Heart left ventricle (tissue), 13 donors: ENCODE results near the gene GRAMD1B.

ENCODE experiments used
- POLR2A ChIP-seq, 2 donors: fragments of 450-650 bp; IDR thresholded peaks; one replicate each; pipeline ENCODE4 v1.6.1; 2017; ENCODE audit warnings: antibody characterized with exemption in 2 of 2, mild to moderate bottlenecking in 2 of 2, moderate library complexity in 2 of 2
- TF ChIP-seq, protein P1 (sequence below), 12 donors: fragments of 200-600 bp; sonication (generic) in 4 of 12; IDR thresholded peaks; one replicate each; pipeline versions ENCODE4 v1.5.0 to v1.8.0; 2018 to 2022; ENCODE audit warnings: antibody characterized with exemption in 12 of 12, mild to moderate bottlenecking in 5 of 12
- donor health status: ischemic (EF 13 %, LVEDD 7.1; RV severe dilation, severe dysfunction).
- donor health status: DM: no; HTN: yes; CAD: no.
- donor health status: DM: no; HTN: no; CAD: no.
- donor health status: ischemic (EF 25% LVEDD 6.9; RV normal size, moderate dysfunction).
- donor health status: ischemic (EF 25% LVEDD 5.7; RV mildly dilated, moderate dysfunction).
- donor health status: ischemic (EF 35%, LVEDD 5.7; RV mildly dilated, moderate dysfunction).
- donor health status: nonischemic (EF 11% LVEDD 7.7; RV severe dilation, severe dysfunction).
- donor health status: DM: yes; HTN: yes; CAD: no.
- donor health status: PGD.
- donor health status: ischemic (EF 29% LVEDD 5.4; RV normal size, mild dysfunction).
- donor health status: nonischemic (EF 23%, LVEDD 6.1; RV moderate dilation, normal function).

DNA sequence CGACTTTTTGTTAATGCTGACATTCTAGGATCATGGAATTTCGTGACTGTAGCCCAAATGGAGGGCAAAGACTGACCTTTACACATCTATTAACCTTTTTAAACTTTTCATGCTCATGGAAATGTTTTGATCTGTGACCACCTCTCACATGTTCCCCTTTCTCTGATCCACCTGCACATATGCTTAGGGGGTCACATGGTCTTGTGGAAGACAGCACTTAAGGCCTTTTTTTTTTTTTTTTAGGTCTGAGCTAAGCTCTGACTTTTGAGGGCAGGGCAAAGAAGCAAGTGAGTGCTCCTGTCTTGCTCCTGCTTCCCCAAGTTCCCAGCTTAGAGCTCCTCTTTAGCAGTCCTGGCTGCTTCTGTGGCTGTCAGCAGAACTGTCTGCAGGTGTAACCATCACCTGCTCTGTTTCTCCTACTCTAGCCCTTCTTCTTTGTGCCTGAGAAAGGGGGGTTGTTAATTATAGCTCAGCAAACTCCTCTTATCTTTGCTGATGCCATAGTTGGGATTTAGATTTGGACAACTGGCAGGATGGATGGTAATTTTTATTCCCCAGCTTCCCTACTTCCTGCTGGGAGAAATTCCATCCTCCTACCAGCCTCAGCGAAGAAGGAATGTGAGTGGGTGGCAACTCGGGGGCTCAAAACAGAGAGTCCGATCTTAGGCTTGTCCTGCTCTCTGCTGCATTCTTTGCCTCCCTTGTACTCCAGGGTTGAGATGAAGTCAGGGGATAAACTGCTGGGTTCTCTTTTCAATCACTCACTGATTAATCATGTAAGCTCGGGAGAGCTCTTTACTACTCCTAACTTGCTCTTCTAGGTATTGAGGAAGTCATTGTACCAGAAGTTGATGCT is 64.4 kb downstream of the GRAMD1B start:
- TF ChIP-seq, protein P1, sequence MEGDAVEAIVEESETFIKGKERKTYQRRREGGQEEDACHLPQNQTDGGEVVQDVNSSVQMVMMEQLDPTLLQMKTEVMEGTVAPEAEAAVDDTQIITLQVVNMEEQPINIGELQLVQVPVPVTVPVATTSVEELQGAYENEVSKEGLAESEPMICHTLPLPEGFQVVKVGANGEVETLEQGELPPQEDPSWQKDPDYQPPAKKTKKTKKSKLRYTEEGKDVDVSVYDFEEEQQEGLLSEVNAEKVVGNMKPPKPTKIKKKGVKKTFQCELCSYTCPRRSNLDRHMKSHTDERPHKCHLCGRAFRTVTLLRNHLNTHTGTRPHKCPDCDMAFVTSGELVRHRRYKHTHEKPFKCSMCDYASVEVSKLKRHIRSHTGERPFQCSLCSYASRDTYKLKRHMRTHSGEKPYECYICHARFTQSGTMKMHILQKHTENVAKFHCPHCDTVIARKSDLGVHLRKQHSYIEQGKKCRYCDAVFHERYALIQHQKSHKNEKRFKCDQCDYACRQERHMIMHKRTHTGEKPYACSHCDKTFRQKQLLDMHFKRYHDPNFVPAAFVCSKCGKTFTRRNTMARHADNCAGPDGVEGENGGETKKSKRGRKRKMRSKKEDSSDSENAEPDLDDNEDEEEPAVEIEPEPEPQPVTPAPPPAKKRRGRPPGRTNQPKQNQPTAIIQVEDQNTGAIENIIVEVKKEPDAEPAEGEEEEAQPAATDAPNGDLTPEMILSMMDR (IDR thresholded peaks at IDR 0.05) = no peak
- no peak for TF ChIP-seq POLR2A (IDR thresholded peaks at IDR 0.05)
